Endothelial cell (in vitro differentiated cells): ENCODE data around the gene ZFX. TPM values are rescaled to one million over a fixed set of nuclear protein-coding genes. Genes with fewer than 3 reads are reported as not detected.

Experiments
- DNase-seq: peaks from one replicate; pipeline ENCODE4 v3.0.0; 2021; ENCODE audit warnings: low spot score
- H3K27ac Mint-ChIP-seq: one replicate; pipeline ENCODE4 v1.8.0; 2021; ENCODE audit warnings: mixed read lengths, inconsistent platforms; ENCODE audit not compliant: unreplicated experiment
- H3K27me3 Mint-ChIP-seq: one replicate; pipeline ENCODE4 v1.8.0; 2021; ENCODE audit warnings: mild to moderate bottlenecking, moderate library complexity, mixed read lengths, inconsistent platforms; ENCODE audit not compliant: unreplicated experiment
- H3K36me3 Mint-ChIP-seq: one replicate; pipeline ENCODE4 v1.8.0; 2021; ENCODE audit warnings: mild to moderate bottlenecking, low read depth, mixed read lengths, inconsistent platforms; ENCODE audit not compliant: unreplicated experiment
- H3K4me1 Mint-ChIP-seq: one replicate; pipeline ENCODE4 v1.8.0; 2021; ENCODE audit warnings: mild to moderate bottlenecking, mixed read lengths, inconsistent platforms; ENCODE audit not compliant: unreplicated experiment
- H3K4me3 Mint-ChIP-seq: one replicate; pipeline ENCODE4 v1.8.0; 2021; ENCODE audit warnings: mild to moderate bottlenecking, mixed read lengths, inconsistent platforms; ENCODE audit not compliant: unreplicated experiment
- H3K9me3 Mint-ChIP-seq: one replicate; pipeline ENCODE4 v1.8.0; 2021; ENCODE audit warnings: mixed read lengths, inconsistent platforms; ENCODE audit not compliant: unreplicated experiment
- total RNA-seq: library from RNA; stranded (reverse); fragmentation: NEBNext Ultra II Directional; extraction: Animal tissue kit (Norgen Biotek cat#: 25700); gene quantifications from one replicate; pipeline ENCODE4 v1.2.1, GENCODE V29; 2021; ENCODE audit not compliant: unreplicated experiment
- TF ChIP-seq, protein P1 (sequence below): fragments of 200-600 bp; sonication (generic); IDR thresholded peaks from one replicate; pipeline ENCODE4 v1.5.0; 2021; ENCODE audit warnings: antibody characterized with exemption; ENCODE audit not compliant: unreplicated experiment

ZFX gene
- total RNA-seq, 1 donor from 2014 or later: 40.0 TPM

GRCh38 chrX:24156177-24156576 is 6.6 kb downstream of the ZFX start:
- Mint-ChIP-seq H3K27me3 (no peaks in the 10 kb centered on the region), H3K9me3 (no peaks in the 10 kb centered on the region), H3K36me3 (peaks cover 3% of the 10 kb centered on the region), H3K27ac (no peak overlapping the region), H3K4me1 (peaks cover 18% of the 10 kb centered on the region), H3K4me3 (peak overlapping the region; percentile 56)
- TF ChIP-seq, protein P1, sequence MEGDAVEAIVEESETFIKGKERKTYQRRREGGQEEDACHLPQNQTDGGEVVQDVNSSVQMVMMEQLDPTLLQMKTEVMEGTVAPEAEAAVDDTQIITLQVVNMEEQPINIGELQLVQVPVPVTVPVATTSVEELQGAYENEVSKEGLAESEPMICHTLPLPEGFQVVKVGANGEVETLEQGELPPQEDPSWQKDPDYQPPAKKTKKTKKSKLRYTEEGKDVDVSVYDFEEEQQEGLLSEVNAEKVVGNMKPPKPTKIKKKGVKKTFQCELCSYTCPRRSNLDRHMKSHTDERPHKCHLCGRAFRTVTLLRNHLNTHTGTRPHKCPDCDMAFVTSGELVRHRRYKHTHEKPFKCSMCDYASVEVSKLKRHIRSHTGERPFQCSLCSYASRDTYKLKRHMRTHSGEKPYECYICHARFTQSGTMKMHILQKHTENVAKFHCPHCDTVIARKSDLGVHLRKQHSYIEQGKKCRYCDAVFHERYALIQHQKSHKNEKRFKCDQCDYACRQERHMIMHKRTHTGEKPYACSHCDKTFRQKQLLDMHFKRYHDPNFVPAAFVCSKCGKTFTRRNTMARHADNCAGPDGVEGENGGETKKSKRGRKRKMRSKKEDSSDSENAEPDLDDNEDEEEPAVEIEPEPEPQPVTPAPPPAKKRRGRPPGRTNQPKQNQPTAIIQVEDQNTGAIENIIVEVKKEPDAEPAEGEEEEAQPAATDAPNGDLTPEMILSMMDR: no peak
- DNase-seq: no peak

GRCh38 chrX:24158881-24159280 is 9.4 kb downstream of the ZFX start:
- no peaks in the 10 kb centered on the region for H3K27me3 Mint-ChIP-seq
- peaks cover 3% of the 10 kb centered on the region for H3K36me3 Mint-ChIP-seq
- no peak overlapping the region for H3K4me3 Mint-ChIP-seq
- TF ChIP-seq, protein P1: no peak
- DNase-seq: no peak
- no peak overlapping the region for H3K27ac Mint-ChIP-seq
- H3K9me3 Mint-ChIP-seq: no peaks in the 10 kb centered on the region
- H3K4me1 Mint-ChIP-seq: no peaks in the 10 kb centered on the region

DNA sequence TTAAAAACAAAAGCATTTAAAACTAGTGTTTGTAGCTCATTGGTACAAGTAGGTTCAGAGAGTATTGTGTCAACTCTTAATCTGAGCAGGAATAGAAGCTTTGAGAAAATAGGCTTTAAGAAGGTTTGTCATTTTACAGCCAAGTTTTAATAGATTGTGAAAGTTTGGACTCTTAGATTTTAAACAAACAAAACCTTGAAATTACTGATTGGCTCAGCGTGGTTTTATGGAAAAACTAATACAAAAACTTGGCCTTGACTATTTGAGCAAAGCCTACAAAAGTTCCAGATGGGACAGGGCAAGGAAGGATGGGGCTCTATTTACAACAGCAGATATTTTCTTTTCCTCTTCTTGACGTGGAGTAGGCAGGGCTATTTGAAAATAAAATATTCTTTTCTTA is 16.5 kb downstream of the ZFX start:
- no peaks in the 10 kb centered on the region for H3K9me3 Mint-ChIP-seq
- H3K4me1 Mint-ChIP-seq: peaks cover 14% of the 10 kb centered on the region
- peaks cover 3% of the 10 kb centered on the region for H3K27me3 Mint-ChIP-seq
- no peak for DNase-seq
- no peak overlapping the region for H3K27ac Mint-ChIP-seq
- TF ChIP-seq, protein P1: no peak
- no peaks in the 10 kb centered on the region for H3K36me3 Mint-ChIP-seq
- H3K4me3 Mint-ChIP-seq: no peak overlapping the region

DNA sequence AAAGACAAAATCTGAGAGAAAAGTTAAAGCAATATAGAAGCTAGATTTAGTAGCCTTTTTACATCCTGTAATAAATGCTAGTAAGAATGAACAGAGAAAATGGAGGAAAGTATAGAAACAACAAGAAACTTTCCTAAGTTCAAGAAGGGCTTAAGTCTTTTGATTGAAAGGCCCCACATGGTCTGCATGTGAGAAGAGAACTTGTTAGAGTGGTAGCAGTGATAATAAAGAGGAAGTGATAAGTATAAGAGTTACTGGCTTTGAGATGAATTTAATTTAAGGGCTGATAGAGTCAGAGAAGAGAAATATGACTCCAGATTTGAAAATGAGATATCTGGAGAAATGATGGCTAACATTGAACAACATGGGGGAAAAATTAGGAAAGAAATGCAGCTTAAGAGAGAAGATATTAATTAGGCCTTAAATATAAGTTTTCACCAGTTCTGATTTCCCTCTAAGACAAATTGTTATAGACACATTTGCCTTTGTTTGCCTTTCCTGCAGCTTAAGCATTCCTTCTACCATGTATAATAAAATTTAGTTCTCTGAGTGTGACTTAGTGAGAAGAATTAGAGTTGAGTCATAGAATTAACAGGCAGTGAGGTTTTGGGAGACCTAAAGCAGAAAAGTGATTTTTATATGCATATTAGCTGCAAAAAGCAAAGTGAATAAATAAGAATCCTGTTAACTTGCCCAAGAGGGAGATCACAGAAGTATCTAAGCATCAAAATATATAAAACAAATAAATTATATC is 18.4 kb downstream of the ZFX start:
- H3K36me3 Mint-ChIP-seq: peaks cover 2% of the 10 kb centered on the region
- no peak for DNase-seq
- no peak overlapping the region for H3K4me3 Mint-ChIP-seq
- no peaks in the 10 kb centered on the region for H3K9me3 Mint-ChIP-seq
- TF ChIP-seq, protein P1: no peak
- no peak overlapping the region for H3K27ac Mint-ChIP-seq
- H3K27me3 Mint-ChIP-seq: peaks cover 3% of the 10 kb centered on the region
- H3K4me1 Mint-ChIP-seq: peaks cover 14% of the 10 kb centered on the region

- TF ChIP-seq, protein P1: no peak
These were observed 19.3 kb downstream of the ZFX start for GRCh38 chrX:24168807-24169206.

More at GRCh38 chrX:24168807-24169206, 19.3 kb downstream of the ZFX start:
- DNase-seq: no peak
- peaks cover 3% of the 10 kb centered on the region for H3K27me3 Mint-ChIP-seq
- peaks cover 14% of the 10 kb centered on the region for H3K4me1 Mint-ChIP-seq
- H3K4me3 Mint-ChIP-seq: no peak overlapping the region
- peaks cover 6% of the 10 kb centered on the region for H3K36me3 Mint-ChIP-seq
- H3K9me3 Mint-ChIP-seq: no peaks in the 10 kb centered on the region
- no peak overlapping the region for H3K27ac Mint-ChIP-seq
